ENCODE results near the gene MEGF6. TPM values are rescaled to one million over a fixed set of nuclear protein-coding genes. Genes with fewer than 3 reads are reported as not detected.

The MEGF6 gene
- total RNA-seq, 4 donors from 2014 or later: 4.1 to 27.1 (median 11.4) TPM

- Histone ChIP-seq H3K27ac (peak overlapping the region; percentile 89 to 93 (median 92)), H3K36me3 (no peaks in the 10 kb centered on the region), H3K27me3 (peaks cover 38% of the 10 kb centered on the region), H3K4me3 (peak overlapping the region in 3 of 4 donors; percentile 70 to 89 (median 75)), H3K9me3 (no peaks in the 10 kb centered on the region), H3K4me1 (peaks cover 33 to 74% (median 69%) of the 10 kb centered on the region in 4 donors)
- in situ Hi-C loops (cut with MboI; ENCODE audit: low pct_ligation_motif_present in 1 of 4, low pct_unique_long_range_greater_than_20kb in 1 of 4, low sequenced_read_pairs in 3 of 4): no loop called here
- no peak for DNase-seq
- intact Hi-C loops (cut with DNase I; ENCODE audit: low total_unique reads): no loop called here
- TF ChIP-seq EP300 (IDR thresholded peaks at IDR 0.05; ENCODE audit: low read depth) (no peak), CTCF (IDR thresholded peaks at IDR 0.05) (no peak), POLR2AphosphoS5 (IDR thresholded peaks at IDR 0.05) (no peak), POLR2A (IDR thresholded peaks at IDR 0.05) (no peak)
- WGBS, 2 donors (ENCODE audit: low coverage in 1 of 2): 82% methylated on average over 17 of the region's 18 CpGs; no CpG with 5 or more reads in 1 of the 2 donors
Observed at GRCh38 chr1:3455670-3456448, 155.4 kb downstream of the MEGF6 start.

- no peak for TF ChIP-seq CTCF (IDR thresholded peaks at IDR 0.05)
- TF ChIP-seq EP300 (IDR thresholded peaks at IDR 0.05; ENCODE audit: low read depth): no peak
- no peak for TF ChIP-seq POLR2AphosphoS5 (IDR thresholded peaks at IDR 0.05)
- TF ChIP-seq POLR2A (IDR thresholded peaks at IDR 0.05): no peak
- Histone ChIP-seq H3K4me3 (peak overlapping the region; percentile 50 to 89 (median 72)), H3K9me3 (no peaks in the 10 kb centered on the region), H3K36me3 (no peaks in the 10 kb centered on the region), H3K27ac (peak overlapping the region; percentile 89 to 93 (median 92)), H3K27me3 (peaks cover 38% of the 10 kb centered on the region), H3K4me1 (peaks cover 28 to 67% (median 62%) of the 10 kb centered on the region in 4 donors)
- 0 to 25% methylated on average over 2 to 21 of the region's 46 CpGs for WGBS, 2 donors (ENCODE audit: low coverage in 1 of 2)
- peak; percentile 70 for DNase-seq
- intact Hi-C loops (cut with DNase I; ENCODE audit: low total_unique reads): no loop called here
- in situ Hi-C loops (cut with MboI; ENCODE audit: low pct_ligation_motif_present in 1 of 4, low pct_unique_long_range_greater_than_20kb in 1 of 4, low sequenced_read_pairs in 3 of 4): loop anchor here in 1 of 4 donors (5.0 kb wide), 1 partner anchor 32 kb away; no protein-coding TSS in a partner anchor
Observed at GRCh38 chr1:3454811-3455618, 156.3 kb downstream of the MEGF6 start.

DNA sequence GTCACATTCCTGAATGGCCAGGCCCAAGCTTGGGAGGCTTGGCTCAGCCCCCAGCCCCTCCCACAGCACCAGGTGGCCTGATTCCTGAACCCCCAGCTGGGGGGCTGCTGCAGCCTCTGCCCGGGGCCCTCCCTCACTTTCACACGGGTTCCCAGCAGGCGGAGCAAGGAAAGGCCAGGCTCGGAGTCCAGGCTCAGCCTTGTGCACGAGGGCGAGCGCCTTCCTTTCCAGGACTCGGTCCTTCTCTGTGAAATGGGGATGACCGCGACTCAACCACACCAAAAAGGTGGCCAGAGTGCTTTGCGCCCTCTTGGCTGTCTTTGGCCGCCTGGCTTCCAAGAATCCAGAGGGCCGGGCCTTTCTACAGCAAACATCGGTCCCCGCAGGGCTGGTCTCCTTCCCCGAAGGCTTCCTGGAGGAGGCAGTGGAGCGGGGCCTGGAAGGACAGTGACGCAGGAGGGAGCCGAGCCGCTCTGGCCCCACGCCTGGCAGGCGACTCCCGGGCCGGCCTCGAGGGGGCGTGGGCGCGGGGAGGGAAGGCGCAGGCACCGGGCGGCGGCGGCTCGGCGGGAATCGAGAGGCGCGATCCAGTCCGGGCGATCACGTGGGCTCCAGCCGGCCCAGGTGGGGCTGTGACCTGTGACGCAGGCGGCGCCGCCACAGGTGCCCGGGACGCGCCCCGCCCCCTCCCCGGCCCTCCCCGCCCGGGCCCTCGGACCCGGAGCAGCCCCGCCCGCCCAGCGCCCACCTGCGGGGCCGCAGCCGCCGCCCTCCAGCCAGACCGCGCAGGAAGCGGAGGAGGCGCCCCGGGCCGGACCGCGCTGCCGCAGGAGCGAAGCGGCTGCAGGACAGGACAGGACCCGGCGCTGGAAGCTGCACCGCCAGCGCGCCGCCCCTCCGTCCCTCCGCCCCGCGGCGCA is 157.2 kb downstream of the MEGF6 start, which contains the start of gene ARHGEF16:
ARHGEF16 (plus strand) TSS at position 775 of the 920 bp plus-strand sequence. CDS start 8,420 bp downstream, outside the sequence.
- H3K4me3 ChIP-seq: peak within 1 kb of the TSS; percentile 50 to 89 (median 72)
- intact Hi-C loops (cut with DNase I; ENCODE audit: low total_unique reads): no loop called here
- peak; percentile 92 for DNase-seq
- 7% methylated on average over 45 of the region's 84 CpGs; no CpG with 5 or more reads in 1 of the 2 donors for WGBS, 2 donors (ENCODE audit: low coverage in 1 of 2)
- H3K27me3 ChIP-seq: peaks cover 38% of the 10 kb centered on the region
- peak within 1 kb of the TSS; percentile 89 to 93 (median 92) for H3K27ac ChIP-seq
- no peak for TF ChIP-seq EP300 (IDR thresholded peaks at IDR 0.05; ENCODE audit: low read depth)
- TF ChIP-seq CTCF (IDR thresholded peaks at IDR 0.05): peak; percentile 38 to 71 (median 53)
- TF ChIP-seq POLR2AphosphoS5 (IDR thresholded peaks at IDR 0.05): peak in 2 of 3 donors; percentile 38 to 53
- TF ChIP-seq POLR2A (IDR thresholded peaks at IDR 0.05): peak; percentile 53
- in situ Hi-C loops (cut with MboI; ENCODE audit: low pct_ligation_motif_present in 1 of 4, low pct_unique_long_range_greater_than_20kb in 1 of 4, low sequenced_read_pairs in 3 of 4): loop anchor here in 1 of 4 donors (5.0 kb wide), 1 partner anchor 33 kb away; no protein-coding TSS in a partner anchor
- H3K9me3 ChIP-seq: no peaks in the 10 kb centered on the region
- H3K4me1 ChIP-seq: peaks cover 26 to 58% (median 55%) of the 10 kb centered on the region in 4 donors
- H3K36me3 ChIP-seq: no peaks in the 10 kb centered on the region
